Measurements from ENCODE around the gene EML4. TPM values are rescaled to one million over a fixed set of nuclear protein-coding genes. Genes with fewer than 3 reads are reported as not detected.

EML4 gene
- total RNA-seq, 2 donors from 2014 or later = 68.2 to 76.5 TPM

GRCh38 chr2:42135381-42136312, 33.5 kb upstream of the EML4 start:
- intact Hi-C loops (cut with DNase I, micrococcal nuclease) = no loop called here
- no peak for ATAC-seq
- DNase-seq = no peak

DNA sequence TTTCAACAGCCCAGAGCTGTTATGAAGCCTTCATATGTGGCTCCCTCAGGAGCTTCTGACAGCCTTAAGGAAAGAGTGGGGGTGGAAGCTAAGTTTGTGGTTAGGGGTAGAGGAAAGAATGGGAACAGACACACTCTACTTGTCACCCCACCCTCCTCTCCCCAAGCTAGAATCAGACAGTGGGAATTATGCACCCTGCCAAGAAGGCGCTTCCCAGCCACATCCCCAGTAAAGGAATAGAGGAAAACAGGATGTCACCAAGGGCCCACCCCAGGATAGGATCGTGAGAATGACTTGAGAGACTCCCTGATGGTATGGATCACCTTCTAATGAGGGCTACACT, 32.4 kb upstream of the EML4 start:
- ATAC-seq = no peak
- DNase-seq = no peak
- intact Hi-C loops (cut with DNase I, micrococcal nuclease) = no loop called here

DNA sequence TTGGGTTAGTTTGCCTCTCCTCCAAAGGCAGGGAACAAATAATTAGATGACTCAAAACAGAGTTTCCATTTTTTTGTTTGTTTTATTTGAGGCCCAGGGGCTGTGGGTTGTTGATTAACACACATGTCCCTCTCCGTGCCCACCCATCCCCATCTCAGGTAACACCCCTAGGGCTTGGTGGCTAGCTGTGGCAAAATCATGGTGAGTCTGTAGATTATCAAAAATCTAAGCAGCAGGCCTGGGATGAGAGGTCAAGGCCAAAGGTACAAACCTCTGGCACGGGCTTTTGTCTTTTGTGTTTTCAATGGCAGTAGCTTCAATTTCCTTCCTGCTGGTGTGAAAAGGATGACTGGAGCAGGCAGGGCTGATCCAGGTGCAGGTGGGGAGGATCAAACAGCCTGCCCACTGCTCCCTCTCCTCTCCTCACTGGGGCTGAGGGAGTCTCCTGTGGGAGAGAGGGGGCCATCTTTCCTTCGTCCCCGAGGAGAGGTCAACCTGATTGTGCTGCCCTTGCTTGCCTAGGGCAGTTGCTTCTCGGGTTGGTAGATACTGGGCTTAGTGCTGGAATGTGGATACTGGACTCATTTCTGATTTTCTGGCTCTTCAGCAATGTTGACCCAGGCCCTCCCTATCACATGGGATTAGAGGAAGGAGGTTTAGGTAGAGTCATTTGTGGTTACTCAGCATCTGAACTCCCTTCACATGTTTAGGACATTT, 31.9 kb upstream of the EML4 start:
- DNase-seq = no peak
- no peak for ATAC-seq
- intact Hi-C loops (cut with DNase I, micrococcal nuclease) = no loop called here

DNA sequence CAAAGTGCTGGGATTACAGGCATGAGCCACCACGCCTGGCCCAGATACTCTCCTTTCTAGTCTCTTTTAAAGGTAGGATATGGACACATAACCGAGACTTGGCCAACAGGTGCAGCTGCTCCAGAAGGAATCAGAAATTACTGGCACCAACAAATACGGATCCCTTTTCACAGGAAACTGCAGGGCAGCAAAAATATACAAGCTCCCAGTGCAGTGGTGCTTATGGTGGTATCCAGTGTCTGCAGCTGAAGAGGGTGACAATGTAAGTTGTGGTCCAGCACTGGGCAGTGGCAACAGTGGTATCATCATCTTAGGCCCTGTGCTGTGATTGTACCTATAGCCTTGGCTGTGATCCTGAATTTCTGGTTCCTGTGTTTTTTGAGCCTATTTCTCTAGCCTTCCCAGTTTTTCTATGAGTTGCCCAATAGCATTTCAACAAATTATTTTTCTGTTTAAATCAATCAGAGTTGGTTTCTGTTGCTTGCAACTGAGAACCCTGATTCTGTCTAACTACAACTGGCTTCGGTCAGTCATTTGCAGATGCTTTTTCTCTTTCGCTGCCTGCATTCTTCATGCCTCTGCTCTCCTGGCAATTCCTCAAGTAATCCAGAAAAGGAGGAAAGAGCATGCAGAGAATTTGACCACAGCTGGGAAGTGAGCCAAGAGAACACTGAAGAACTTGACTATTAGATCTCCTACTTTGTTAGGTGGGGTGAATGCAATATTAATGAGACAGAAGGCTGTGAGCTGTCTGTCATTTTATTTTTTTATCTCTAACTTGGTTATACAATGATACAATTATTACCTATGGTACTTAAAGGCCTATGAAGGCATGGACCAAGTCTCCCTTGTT, 30.8 kb upstream of the EML4 start:
- intact Hi-C loops (cut with DNase I, micrococcal nuclease) = no loop called here
- DNase-seq (no peak), ATAC-seq (no peak)

- no peak for DNase-seq
- no peak for ATAC-seq
- intact Hi-C loops (cut with DNase I, micrococcal nuclease) = no loop called here
Measured at GRCh38 chr2:42139101-42139500, 30.1 kb upstream of the EML4 start.

DNA sequence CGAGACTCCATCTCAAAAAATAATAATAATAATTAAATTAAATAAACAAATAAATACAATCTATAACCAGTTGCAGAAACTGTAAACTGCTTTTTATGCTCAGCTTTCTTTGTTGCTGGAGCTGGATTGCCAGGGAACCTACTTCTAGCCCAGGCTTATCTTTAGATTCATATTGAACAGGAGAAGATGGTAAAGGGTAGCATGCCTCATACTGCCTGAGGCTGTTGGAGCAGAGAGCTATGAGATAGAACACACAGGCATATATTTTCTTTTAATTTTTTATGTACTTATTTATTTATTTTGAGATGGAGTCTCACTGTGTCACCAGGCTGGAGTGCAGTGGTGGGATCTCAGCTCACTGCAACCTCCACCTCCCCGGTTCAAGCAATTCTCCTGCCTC, 28.7 kb upstream of the EML4 start:
- ATAC-seq (no peak), DNase-seq (no peak)
- intact Hi-C loops (cut with DNase I, micrococcal nuclease) = no loop called here

DNA sequence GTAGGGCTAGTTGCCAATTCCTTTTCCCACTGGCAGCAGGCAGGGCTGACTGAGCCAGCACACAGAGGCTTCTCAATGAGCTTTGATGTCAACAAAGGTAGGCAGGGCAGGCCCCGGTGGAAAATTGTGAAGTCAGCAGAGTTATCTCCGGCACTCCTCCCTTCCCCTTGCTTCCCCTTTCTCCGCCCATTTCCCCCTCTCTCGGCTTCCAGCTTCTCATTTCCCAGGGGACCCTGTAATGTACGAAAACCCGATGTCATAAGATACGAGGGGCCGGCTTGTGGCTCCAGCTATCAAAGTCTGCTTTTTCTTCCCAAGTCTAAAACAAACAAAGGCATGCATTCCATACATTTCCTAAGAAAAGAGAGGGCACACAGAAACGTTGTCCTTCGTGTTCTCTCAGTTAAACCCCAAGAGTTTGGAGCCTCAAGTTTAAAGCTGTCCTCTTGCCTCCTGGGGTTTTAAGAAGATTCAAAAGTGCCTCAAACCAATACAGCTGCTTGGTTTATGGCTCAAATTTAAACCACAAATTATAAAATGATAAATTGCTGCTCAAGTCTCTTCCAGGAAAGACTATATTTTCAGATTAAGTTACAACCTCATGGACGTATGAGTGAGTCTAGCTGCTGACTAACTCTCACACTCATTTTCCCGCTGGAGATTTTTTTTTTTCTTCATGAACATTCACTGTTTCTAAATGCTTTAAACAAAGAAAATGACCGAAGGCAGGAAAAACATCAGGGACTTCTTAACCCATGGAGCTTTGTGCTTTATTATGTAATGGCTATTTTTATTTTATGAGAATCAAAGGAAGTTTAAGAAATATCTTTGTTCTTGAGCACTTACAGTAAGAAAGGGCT, 27.2 kb upstream of the EML4 start:
- peak; percentile 51 to 58 for DNase-seq
- intact Hi-C loops (cut with DNase I, micrococcal nuclease) = no loop called here
- peak; percentile 95 for ATAC-seq

DNA sequence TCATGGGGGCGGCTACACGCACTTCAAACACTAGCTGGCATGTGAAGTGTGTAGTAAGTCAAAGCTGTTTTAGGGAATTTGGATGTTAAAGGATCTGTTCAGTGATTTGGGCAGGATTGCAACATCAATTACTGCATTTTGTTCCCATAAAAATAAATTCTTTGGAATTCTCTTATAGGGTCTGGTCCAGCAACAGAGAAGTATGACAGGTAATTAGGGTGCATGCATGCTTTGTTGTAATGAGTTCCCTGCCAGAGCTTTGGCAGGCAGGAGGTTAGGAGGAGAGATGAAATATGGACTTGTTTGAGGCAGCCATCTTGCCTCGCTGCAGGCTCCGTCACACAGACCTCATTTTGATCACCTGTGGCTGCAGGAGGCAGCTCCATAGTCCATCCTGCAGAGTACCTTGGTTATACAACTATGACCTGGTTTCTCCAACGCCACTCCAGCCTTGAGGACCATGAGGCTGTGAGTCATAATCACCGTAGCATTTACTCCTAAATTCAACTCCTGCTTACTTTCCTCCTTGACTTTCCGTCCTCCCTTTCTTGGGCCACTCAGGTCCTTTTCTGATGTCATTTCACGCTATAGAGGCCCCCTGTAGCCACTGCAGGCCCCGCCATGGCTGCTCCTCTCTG, 26.5 kb upstream of the EML4 start:
- no peak for DNase-seq

GRCh38 chr2:42147641-42148274, 21.4 kb upstream of the EML4 start:
- intact Hi-C loops (cut with DNase I, micrococcal nuclease) = no loop called here
- ATAC-seq (no peak), DNase-seq (no peak)

More for the DNA sequence above, 26.5 kb upstream of the EML4 start:
- intact Hi-C loops (cut with DNase I, micrococcal nuclease) = no loop called here
- no peak for ATAC-seq

DNA sequence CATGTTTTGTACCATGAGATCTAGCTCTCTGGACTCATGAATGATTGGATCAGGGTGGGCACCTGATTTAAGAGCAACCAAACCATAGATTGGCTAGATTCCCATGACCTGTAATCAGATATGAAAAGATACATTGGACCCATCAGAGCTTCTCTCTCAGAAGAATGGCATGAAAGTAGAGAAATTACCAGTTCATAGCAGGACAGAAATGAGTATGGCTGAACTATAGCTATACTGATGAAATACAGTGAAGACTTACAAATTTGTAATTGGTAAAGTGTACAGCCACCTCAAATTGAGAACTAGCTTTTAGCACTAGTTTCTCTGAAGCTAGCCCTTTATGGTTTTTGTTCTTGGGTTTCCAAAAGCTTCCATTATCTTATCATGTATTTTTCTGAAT, 19.0 kb upstream of the EML4 start:
- intact Hi-C loops (cut with DNase I, micrococcal nuclease) = no loop called here
- no peak for ATAC-seq
- no peak for DNase-seq

GRCh38 chr2:42153944-42154581, 15.1 kb upstream of the EML4 start:
- intact Hi-C loops (cut with DNase I, micrococcal nuclease) = no loop called here
- DNase-seq = no peak
- ATAC-seq = no peak

DNA sequence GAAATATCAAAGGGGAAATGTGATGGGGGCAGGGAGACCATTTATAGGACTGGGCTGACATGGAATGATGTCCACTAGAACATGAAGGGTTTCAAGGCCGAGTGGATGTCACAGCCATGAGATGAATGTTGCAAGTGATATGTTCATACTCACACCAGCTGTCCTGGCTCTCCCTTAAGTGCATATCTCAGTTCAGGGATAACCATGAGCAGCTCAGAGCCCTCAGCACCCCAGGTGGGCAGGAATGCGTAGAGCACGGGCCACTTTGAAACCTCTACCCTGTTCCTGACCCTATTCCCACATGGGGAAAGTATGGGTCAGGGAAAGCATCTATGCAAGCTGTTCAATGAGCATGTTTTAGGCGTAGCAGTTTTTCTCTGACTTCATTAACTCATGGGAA, 12.4 kb upstream of the EML4 start:
- DNase-seq (no peak), ATAC-seq (no peak)
- intact Hi-C loops (cut with DNase I, micrococcal nuclease) = no loop called here

DNA sequence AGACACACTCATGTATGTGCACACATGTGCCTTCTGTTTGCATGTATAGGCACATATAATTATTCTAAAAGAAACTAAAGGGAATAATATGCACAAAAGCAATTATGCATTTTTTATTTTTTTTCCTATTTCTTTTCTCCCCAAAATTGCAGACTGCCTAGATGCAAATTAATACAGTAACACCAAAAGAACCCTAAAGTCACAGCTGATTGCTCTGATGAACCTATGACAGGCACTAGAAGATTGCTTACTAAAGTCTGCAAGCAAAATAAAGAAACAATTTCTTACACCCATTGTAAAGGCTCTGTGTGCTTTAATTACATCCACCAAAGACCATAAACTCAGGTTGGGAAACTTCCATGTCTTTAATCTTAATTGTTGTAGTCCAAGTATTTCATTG, 7.7 kb upstream of the EML4 start:
- intact Hi-C loops (cut with DNase I, micrococcal nuclease) = no loop called here
- ATAC-seq = peak; percentile 42
- no peak for DNase-seq

DNA sequence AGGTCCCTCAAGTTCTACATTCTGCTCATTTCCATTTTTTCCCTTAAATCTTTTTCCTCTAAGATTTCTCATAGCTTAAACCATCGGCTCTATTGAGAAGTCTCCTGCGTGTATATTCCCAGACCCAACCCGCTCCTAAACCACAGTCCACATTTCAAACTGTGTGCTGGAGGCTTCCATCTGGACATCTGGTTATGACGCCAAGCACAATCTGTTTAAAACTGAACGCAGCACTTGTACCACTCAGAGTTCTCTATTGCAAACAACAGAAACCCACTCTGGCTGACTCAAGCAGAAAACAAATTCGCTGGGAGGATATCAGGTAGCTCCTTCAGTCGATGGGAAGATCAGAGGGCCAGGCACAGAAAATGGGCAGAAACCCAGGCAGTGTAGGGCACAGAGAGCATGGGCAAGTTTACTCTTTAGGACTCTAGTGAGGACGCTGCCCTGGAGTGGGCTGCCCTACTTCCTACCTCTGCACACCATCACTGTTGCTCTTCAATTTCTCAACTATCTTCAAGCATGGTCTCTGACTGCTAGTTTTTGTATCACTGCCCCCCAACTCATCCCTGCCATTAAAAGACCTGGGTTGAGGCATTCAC, 5.6 kb upstream of the EML4 start:
- intact Hi-C loops (cut with DNase I, micrococcal nuclease) = no loop called here
- ATAC-seq (no peak), DNase-seq (no peak)

- ATAC-seq (no peak), DNase-seq (no peak)
- intact Hi-C loops (cut with DNase I, micrococcal nuclease) = no loop called here
Measured at GRCh38 chr2:42164046-42164445, 5.1 kb upstream of the EML4 start.

- intact Hi-C loops (cut with DNase I, micrococcal nuclease) = no loop called here
- ATAC-seq (no peak), DNase-seq (no peak)
Measured at GRCh38 chr2:42164971-42165370, 4.2 kb upstream of the EML4 start.

- intact Hi-C loops (cut with DNase I, micrococcal nuclease) = no loop called here
- no peak for ATAC-seq
- no peak for DNase-seq
Measured at GRCh38 chr2:42167458-42167857, 1.7 kb upstream of the EML4 start.

All from left colon (tissue), 2 donors.